Right lobe of liver (tissue), 6 donors: Measurements from ENCODE around the gene B3GNT5. TPM values are rescaled to one million over a fixed set of nuclear protein-coding genes. Genes with fewer than 3 reads are reported as not detected.

Source experiments
- ATAC-seq, 4 donors: fragments of 200-7000 bp; cut with Tn5 transposase; one replicate each; pipeline ENCODE4 v1.9.1; 2020; ENCODE audit warnings: mild to moderate bottlenecking in 4 of 4, moderate library complexity in 4 of 4
- DNase-seq, 3 donors: peaks; one replicate each; pipeline ENCODE4 v3.0.0-alpha.2; 2020
- H3K27ac ChIP-seq, 3 donors: fragments of 200-600 bp; one replicate each; pipeline ENCODE4 v1.8.0; 2022
- H3K27me3 ChIP-seq, 2 donors: fragments of 200-600 bp; one replicate each; pipeline ENCODE4 v1.8.0; 2022
- H3K36me3 ChIP-seq, 4 donors: fragments of 200-600 bp; sonication (generic) in 1 of 4; one replicate each; pipeline versions ENCODE4 v1.5.1 to v1.8.0; 2017 to 2022; ENCODE audit warnings: control low read depth in 1 of 4
- H3K4me1 ChIP-seq, 4 donors: fragments of 200-600 bp; sonication (generic) in 1 of 4; one replicate each; pipeline versions ENCODE4 v1.5.1 to v1.8.0; 2017 to 2022; ENCODE audit warnings: control low read depth in 1 of 4
- H3K4me3 ChIP-seq, 3 donors: fragments of 200-600 bp; one replicate each; pipeline ENCODE4 v1.8.0; 2022
- H3K9me3 ChIP-seq, 4 donors: fragments of 200-600 bp; sonication (generic) in 1 of 4; one replicate each; pipeline versions ENCODE4 v1.5.1 to v1.8.0; 2017 to 2022; ENCODE audit warnings: control low read depth in 1 of 4
- CTCF ChIP-seq, 4 donors: fragments of 200-600 bp in 3 of 4; fragments of 450-650 bp in 1 of 4; IDR thresholded peaks; one replicate each; pipeline versions ENCODE4 v1.5.1 to v1.8.0; 2016 to 2022; ENCODE audit warnings: antibody characterized with exemption in 4 of 4, mild to moderate bottlenecking in 2 of 4
- POLR2A ChIP-seq: fragments of 450-650 bp; IDR thresholded peaks from one replicate; pipeline ENCODE4 v1.6.1; 2017; ENCODE audit warnings: antibody characterized with exemption, mild to moderate bottlenecking
- WGBS: methylation state at CpG from one replicate; pipeline ENCODE4 v1.1.6; 2018; ENCODE audit warnings: low coverage, low lambda C conversion rate; ENCODE audit not compliant: insufficient coverage; ENCODE audit errors: missing lambda C conversion rate; 5-methylcytosine and 5-hydroxymethylcytosine counted together
- intact Hi-C, 2 donors: fragments of 100-400 bp; cut with DNase I; formaldehyde crosslinking; loops; one replicate each; pipeline versions ENCODE4 v1.11.2 to v1.14.1; 2022
- total RNA-seq, 6 experiments: library from RNA; depleted of rRNA in 2 of 6; stranded (reverse); fragments of >200 nt in 2 of 6; fragmentation: NEBNext Ultra II Directional in 3 of 6; extraction: Animal tissue kit (Norgen Biotek cat#: 25700) in 3 of 6; gene quantifications; one replicate each; pipeline versions ENCODE4 v1.1.0 to v1.2.4, GENCODE V29; 2016 to 2023
- donor health status: DM: no; HTN: yes; CAD: no.
- donor health status: DM: no; HTN: no; CAD: no.
- donor health status: DM: no; HTN: no; CAD: no.
- donor health status: DM: no; HTN: yes; CAD: no.
- donor health status: DM: no; HTN: yes; CAD: no.

B3GNT5 gene
- total RNA-seq, 6 experiments from 2014 or later: 0.27 to 12.5 (median 5.5) TPM

DNA sequence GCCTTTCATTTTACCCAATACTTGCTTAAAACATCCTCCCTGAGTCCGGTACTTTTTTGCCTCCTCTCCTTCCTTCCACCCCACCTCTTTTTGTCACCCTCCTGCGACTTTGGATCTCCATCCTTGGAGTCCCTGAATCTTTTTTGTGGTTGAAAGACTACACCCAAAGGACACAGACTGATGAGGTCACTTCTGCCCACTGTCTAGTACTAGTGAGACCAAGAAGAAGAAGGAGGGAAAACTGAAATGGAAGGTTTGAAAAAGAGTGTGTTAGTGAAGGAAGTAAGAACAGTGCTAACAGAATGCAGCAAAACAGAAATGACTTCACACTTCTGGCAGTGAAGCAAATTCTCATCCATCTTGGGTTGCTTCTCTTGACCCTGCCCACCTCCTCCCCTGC lies 6.6 kb downstream of the B3GNT5 start:
- no peak for ATAC-seq
- Histone ChIP-seq H3K4me3 (no peak overlapping the region), H3K27ac (no peak overlapping the region), H3K9me3 (no peaks in the 10 kb centered on the region), H3K4me1 (no peaks in the 10 kb centered on the region), H3K27me3 (no peaks in the 10 kb centered on the region), H3K36me3 (no peaks in the 10 kb centered on the region)
- no peak for DNase-seq
- 81% methylated on average over 2 of the region's 2 CpGs for WGBS
- intact Hi-C loops: no loop called here
- TF ChIP-seq CTCF (IDR thresholded peaks at IDR 0.05): no peak
- TF ChIP-seq POLR2A: no peak

- DNase-seq: no peak
- Histone ChIP-seq H3K4me1 (no peaks in the 10 kb centered on the region), H3K27ac (no peak overlapping the region), H3K4me3 (no peak overlapping the region), H3K27me3 (no peaks in the 10 kb centered on the region), H3K36me3 (no peaks in the 10 kb centered on the region), H3K9me3 (no peaks in the 10 kb centered on the region)
- intact Hi-C loops: no loop called here
- ATAC-seq: peak; percentile 51 to 76 (median 65)
- WGBS: 32% methylated on average over 7 of the region's 7 CpGs
- TF ChIP-seq POLR2A (no peak), CTCF (IDR thresholded peaks at IDR 0.05) (no peak)
Measured at GRCh38 chr3:183260167-183260904, 7.3 kb downstream of the B3GNT5 start.

DNA sequence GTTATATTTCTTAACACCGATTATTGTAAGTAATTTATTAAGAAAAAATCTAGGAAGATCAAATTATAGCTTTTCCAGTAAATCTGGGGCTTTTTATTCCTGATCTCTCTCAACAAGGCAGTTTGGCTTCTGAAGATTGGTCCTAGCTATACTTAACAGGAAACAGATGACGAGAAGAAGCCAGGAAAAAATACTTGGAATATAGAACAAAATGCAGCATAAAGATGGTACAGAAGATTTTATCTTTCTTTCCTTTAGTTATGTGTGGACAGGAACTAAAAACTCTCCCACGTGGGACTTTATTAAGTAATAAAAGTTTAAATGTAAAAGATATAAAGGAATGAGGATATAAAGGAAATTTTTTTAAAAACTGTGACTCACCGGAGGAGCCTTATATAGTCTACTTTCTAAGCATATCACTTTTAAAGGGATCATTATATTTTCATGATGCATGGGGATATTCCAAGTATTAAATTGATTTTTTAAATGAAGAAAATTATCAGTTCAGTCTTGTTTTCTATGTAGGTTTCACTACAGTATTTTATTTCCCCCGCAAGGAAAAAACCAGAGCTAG lies 8.2 kb downstream of the B3GNT5 start:
- TF ChIP-seq POLR2A (no peak), CTCF (IDR thresholded peaks at IDR 0.05) (no peak)
- Histone ChIP-seq H3K36me3 (no peaks in the 10 kb centered on the region), H3K27me3 (no peaks in the 10 kb centered on the region), H3K4me1 (peaks cover 0 to 5% (median 0%) of the 10 kb centered on the region in 4 donors), H3K27ac (no peak overlapping the region), H3K4me3 (no peak overlapping the region), H3K9me3 (no peaks in the 10 kb centered on the region)
- ATAC-seq: no peak
- intact Hi-C loops: no loop called here
- no peak for DNase-seq
- 68% methylated on average over 5 of the region's 5 CpGs for WGBS

DNA sequence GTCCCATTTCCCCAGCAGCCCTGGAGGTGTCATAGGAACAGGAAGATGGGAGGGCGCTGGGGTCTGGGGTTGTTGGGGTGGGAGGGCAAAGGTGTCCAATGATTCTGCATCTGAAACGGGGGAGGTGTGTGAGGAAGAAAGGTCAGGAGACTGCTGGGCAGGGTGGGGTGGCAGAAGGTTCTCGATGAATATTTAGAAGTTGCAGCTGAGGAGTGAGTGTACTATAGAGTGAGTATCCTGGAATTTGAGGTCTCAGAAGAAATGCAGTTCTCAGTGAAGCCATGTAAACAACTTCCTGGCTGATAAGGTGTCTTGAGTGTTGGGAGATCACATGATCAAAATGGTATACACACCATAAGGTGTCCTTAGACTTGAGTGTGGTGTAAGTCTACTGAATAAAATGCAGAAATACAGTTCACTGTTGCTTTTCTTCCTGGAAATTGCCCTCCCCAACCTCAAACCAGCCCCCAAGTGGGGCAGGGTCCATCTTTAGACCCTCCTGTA lies 9.9 kb downstream of the B3GNT5 start:
- Histone ChIP-seq H3K9me3 (no peaks in the 10 kb centered on the region), H3K27me3 (no peaks in the 10 kb centered on the region), H3K4me3 (no peak overlapping the region), H3K36me3 (no peaks in the 10 kb centered on the region), H3K4me1 (peaks cover 0 to 6% (median 0%) of the 10 kb centered on the region in 4 donors), H3K27ac (no peak overlapping the region)
- no peak for TF ChIP-seq POLR2A
- no peak for TF ChIP-seq CTCF (IDR thresholded peaks at IDR 0.05)
- intact Hi-C loops: no loop called here
- ATAC-seq (no peak), DNase-seq (no peak)
- WGBS: 67% methylated on average over 1 of the region's 3 CpGs
